Measurements from ENCODE around the gene OR9A4.

GRCh38 chr7:141928146-141928844 lies 12.1 kb downstream of the OR9A4 start:
- TF ChIP-seq CTCF (IDR thresholded peaks at IDR 0.05; ENCODE audit: insufficient read depth, low read depth, low read length) (no peak), EZH2 (IDR thresholded peaks at IDR 0.05; ENCODE audit: insufficient read depth, low read length) (no peak)
